Stimulated activated CD4-positive, alpha-beta T cell treated with anti-CD3 and anti-CD28 coated beads, Interleukin-15, amount 100 ng/mL, for 1 hour (primary cell): ENCODE measurements around the gene PRPS2.

ENCODE experiments used
- DNase-seq, 2 donors: peaks; one replicate each; pipeline ENCODE4 v3.0.0-alpha.2; 2020; ENCODE audit warnings: low read depth in 1 of 2, low spot score in 1 of 2

The PRPS2 gene

GRCh38 chrX:12814420-12814819, 23.2 kb downstream of the PRPS2 start:
- no peak for DNase-seq

DNA sequence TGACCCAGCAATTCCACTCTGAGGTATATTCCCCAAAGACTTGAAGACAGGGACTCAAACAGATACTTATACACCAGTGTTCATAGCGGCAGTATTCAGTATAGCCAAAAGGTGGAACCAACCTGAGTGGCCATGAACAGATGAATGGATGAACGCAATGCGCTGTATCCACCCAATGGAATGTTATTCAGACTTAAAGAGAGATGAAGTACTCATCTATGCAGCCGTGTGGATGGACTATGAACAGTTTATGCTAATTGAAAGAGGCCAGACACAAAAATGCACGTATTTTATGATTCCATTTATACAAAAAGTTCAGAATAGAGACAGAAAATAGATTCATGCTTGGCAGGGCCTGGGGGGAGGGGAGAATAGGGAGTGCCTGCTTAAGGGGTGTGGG, 26.3 kb downstream of the PRPS2 start:
- DNase-seq: no peak

DNA sequence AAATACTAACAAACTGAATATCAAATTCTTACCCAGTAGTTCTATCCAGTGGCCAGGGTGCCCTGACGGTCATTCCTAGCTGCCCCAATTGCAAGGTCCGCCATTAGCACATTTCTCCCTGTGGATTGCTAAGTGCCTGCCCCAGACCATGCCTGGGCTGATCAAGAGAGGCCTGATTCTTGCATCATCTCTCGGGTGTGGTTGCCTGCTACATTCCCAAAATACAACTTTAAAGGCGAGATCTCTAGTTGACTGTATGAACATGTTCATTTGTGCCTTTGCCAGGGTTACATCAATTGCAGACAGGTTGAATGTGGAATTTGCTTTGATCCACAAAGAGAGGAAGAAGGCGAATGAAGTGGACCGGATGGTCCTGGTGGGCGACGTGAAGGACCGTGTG, 28.0 kb downstream of the PRPS2 start:
- no peak for DNase-seq

GRCh38 chrX:12820737-12821136, 29.5 kb downstream of the PRPS2 start:
- DNase-seq: no peak

GRCh38 chrX:12824944-12825343, 33.7 kb downstream of the PRPS2 start:
- no peak for DNase-seq

DNA sequence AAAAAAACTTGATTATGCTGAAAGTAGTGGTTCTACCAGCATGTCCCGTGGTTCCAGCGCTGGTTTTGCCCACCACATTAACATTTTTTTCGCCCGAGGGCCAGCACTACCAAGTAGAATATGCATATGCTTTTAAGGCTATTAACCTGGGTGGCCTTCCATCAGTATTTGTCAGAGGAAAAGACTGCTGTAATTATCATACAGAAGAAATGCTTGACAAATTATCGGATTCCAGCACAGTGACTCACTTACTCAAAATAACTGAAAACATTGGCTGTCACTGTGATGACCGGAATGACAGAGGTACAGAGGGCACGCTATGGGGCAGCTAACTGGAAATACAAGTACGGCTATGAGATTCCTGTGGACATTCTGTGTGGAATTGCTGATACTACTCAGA, 34.6 kb downstream of the PRPS2 start:
- no peak for DNase-seq

GRCh38 chrX:12843061-12843667, 52.0 kb downstream of the PRPS2 start:
- DNase-seq: no peak

GRCh38 chrX:12843668-12844279, 52.6 kb downstream of the PRPS2 start:
- DNase-seq: no peak

DNA sequence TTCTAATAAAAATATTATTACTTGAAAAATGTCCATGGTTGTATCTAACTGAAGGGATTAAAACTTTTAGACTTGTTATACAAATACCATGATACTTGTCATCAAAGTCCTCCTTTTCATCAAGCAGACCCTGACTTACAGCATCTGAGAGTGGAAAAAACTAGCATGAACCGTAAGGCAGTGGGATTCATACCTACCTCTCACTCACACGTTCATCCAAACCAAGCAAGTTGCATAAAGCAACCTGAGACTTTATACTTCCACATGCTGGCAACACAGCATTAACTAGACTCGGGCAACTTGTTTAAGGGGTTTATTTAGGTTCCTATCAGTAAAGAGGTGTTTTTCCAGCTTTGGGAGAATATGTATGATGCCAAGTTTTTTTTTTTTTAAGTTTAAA, 53.1 kb downstream of the PRPS2 start:
- no peak for DNase-seq

GRCh38 chrX:12865359-12865758, 74.1 kb downstream of the PRPS2 start:
- DNase-seq: no peak

GRCh38 chrX:12866451-12867377, 75.5 kb downstream of the PRPS2 start, which contains the start of gene TLR7:
Gene TLR7 (plus strand): TSS chrX:12867072. CDS start chrX:12867579, 507 bp downstream.
- DNase-seq: no peak

- no peak for DNase-seq
Measured at GRCh38 chrX:12867685-12868084, 76.5 kb downstream of the PRPS2 start.

- DNase-seq: no peak
Measured at GRCh38 chrX:12868747-12869146, 77.5 kb downstream of the PRPS2 start.

DNA sequence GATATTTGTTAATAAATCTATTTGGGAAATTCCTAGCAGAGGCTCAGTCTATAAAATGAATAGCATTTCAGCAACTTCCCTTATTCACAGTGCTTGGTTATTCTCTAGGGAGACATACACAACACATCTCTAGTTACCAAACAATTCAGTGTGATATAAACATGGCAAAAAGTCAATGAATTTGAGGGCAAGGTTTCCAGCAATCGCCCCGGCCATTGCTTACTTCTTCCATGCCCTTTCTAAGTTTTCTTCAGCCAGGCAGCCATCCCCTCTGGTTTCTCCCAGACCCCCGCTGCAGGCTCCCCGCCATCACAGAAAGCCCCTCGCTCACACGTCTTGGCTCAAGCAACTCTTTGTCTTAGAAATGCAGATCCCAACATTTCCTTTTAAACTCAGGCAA, 80.0 kb downstream of the PRPS2 start:
- DNase-seq: no peak

DNA sequence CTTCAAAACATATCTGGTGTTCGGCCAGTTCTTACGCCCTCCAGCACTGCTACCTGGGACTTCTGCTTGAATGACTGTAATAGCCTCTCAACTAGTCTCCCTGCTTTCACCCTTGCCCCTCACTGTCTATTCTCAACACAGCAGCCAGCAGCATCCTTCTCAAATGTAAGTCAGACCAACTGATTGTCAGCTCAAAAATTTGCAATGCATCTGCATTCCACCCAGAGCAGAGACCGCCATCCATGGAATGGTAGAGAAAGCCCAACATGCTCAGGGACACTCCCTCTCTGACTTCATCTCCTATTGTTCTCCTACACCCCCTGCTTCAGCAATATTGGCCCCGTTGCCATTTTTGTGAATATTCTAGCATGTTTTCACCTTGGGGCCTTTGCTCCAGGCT, 81.5 kb downstream of the PRPS2 start:
- DNase-seq: no peak
